DOHH2 (cell line): ENCODE results near the gene IRAK2.

ENCODE experiments used
- H3F3A ChIP-seq: fragments of 200-600 bp; sonication (generic), shearing (Covaris generic); 2 replicates; pipeline ENCODE4 v1.6.0; 2016; ENCODE audit warnings: antibody characterized with exemption, mild to moderate bottlenecking; ENCODE audit not compliant: control insufficient read depth, insufficient read depth
- H3K27ac ChIP-seq: fragments of 200-600 bp; sonication (generic); 2 replicates; pipeline ENCODE4 v1.5.1; 2014; ENCODE audit warnings: low read depth, mild to moderate bottlenecking, low read length, moderate library complexity
- H3K27me3 ChIP-seq: fragments of 200-600 bp; sonication (generic); 2 replicates; pipeline ENCODE4 v1.6.1; 2014; ENCODE audit warnings: mild to moderate bottlenecking, low read length, mixed read lengths; ENCODE audit not compliant: control insufficient read depth
- H3K36me3 ChIP-seq: fragments of 200-600 bp; sonication (generic); 2 replicates; pipeline ENCODE4 v1.6.1; 2014; ENCODE audit warnings: mild to moderate bottlenecking, low read length, moderate library complexity, mixed read lengths; ENCODE audit not compliant: control insufficient read depth
- H3K4me1 ChIP-seq: fragments of 200-600 bp; sonication (generic); 2 replicates; pipeline ENCODE4 v1.6.1; 2014; ENCODE audit warnings: mild to moderate bottlenecking, low read length, mixed read lengths; ENCODE audit not compliant: control insufficient read depth
- H3K4me2 ChIP-seq: fragments of 200-600 bp; sonication (generic); 2 replicates; pipeline ENCODE4 v1.6.0; 2014; ENCODE audit warnings: mild to moderate bottlenecking, low read length, moderate library complexity
- H3K4me3 ChIP-seq: fragments of 200-600 bp; sonication (generic); 2 replicates; pipeline ENCODE4 v1.5.1; 2014; ENCODE audit warnings: mild to moderate bottlenecking, low read length, mixed read lengths
- H3K79me2 ChIP-seq: fragments of 200-600 bp; sonication (generic); 2 replicates; pipeline ENCODE4 v1.6.1; 2014; ENCODE audit warnings: mild to moderate bottlenecking, low read length, mixed read lengths; ENCODE audit not compliant: control insufficient read depth
- H3K9me2 ChIP-seq: fragments of 200-600 bp; sonication (generic); replicated peaks from 2 replicates; pipeline ENCODE4 v1.6.1; 2014; ENCODE audit warnings: mild to moderate bottlenecking, low read length, mixed read lengths; ENCODE audit not compliant: control insufficient read depth
- H3K9me3 ChIP-seq: fragments of 200-600 bp; sonication (generic); 2 replicates; pipeline ENCODE4 v1.6.1; 2014; ENCODE audit warnings: antibody characterized with exemption, low read length, mixed read lengths; ENCODE audit not compliant: control insufficient read depth, insufficient read depth
- H4K20me1 ChIP-seq: fragments of 200-600 bp; sonication (generic); 2 replicates; pipeline ENCODE4 v1.6.0; 2014; ENCODE audit warnings: low read depth, mild to moderate bottlenecking, antibody characterized with exemption, low read length, moderate library complexity; ENCODE audit not compliant: control insufficient read depth, insufficient read depth
- EZH2phosphoT487 ChIP-seq: fragments of 200-600 bp; sonication (generic); IDR thresholded peaks from 2 replicates; pipeline ENCODE4 v1.6.1; 2017; ENCODE audit warnings: borderline replicate concordance, mild to moderate bottlenecking, antibody characterized with exemption, low read length, moderate library complexity, mixed read lengths
- TF ChIP-seq, protein P1 (sequence below): fragments of 200-600 bp; sonication (generic); IDR thresholded peaks from one replicate; pipeline ENCODE4 v1.5.1; 2014; ENCODE audit warnings: antibody characterized with exemption, mild to moderate bottlenecking, low read depth, low read length; ENCODE audit not compliant: poor library complexity, severe bottlenecking

IRAK2 gene

DNA sequence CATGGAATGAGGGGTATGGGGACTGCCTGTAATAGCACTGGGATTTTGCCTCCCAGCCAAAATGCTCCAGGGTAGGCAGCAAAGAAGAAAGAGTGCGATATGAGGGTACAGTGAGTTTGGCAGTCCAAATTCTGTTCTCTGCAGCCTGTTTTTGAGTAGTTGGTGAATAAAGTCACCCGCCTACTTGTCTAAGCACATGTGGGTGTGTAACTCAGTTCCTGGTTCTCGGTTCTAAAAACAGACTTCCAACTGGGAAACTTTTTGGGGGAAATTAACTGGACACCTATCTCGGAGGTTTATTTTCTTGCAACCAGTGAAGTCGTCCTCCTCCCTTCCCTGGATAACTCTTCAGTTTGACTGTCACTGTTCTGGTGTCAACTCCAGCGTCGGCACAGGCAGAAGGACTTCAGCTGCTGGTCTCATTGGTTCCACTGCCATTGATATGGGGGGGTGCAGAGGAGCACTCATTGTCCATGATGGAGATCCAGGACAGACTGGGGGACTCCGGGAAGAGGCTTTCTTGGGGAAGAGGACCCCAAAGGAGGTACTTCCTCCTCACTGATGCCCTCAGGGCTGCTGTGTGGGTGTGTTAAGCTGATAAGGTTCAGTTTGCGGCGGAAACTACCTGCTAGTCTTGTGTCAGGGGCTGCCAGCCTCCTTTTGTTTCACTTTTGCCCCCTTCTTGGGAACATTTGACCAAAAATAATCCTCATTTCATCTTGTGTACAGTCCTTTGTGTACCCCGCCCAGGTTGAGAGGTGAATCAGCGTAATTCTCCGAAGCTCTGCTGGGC is 114.9 kb downstream of the IRAK2 start:
- Histone ChIP-seq H3K27ac (no peak overlapping the region), H3K9me2 (no peaks in the 10 kb centered on the region), H3F3A (no peaks in the 10 kb centered on the region), H4K20me1 (peaks cover 18% of the 10 kb centered on the region; the same call in 1 of the 2 replicates), H3K4me3 (no peak overlapping the region), H3K4me2 (no peak overlapping the region), H3K4me1 (peaks cover 2% of the 10 kb centered on the region), H3K36me3 (peaks cover 87% of the 10 kb centered on the region), H3K9me3 (no peaks in the 10 kb centered on the region), H3K79me2 (peaks cover 47% of the 10 kb centered on the region), H3K27me3 (no peaks in the 10 kb centered on the region)
- TF ChIP-seq EZH2phosphoT487 = no peak
- TF ChIP-seq, protein P1, sequence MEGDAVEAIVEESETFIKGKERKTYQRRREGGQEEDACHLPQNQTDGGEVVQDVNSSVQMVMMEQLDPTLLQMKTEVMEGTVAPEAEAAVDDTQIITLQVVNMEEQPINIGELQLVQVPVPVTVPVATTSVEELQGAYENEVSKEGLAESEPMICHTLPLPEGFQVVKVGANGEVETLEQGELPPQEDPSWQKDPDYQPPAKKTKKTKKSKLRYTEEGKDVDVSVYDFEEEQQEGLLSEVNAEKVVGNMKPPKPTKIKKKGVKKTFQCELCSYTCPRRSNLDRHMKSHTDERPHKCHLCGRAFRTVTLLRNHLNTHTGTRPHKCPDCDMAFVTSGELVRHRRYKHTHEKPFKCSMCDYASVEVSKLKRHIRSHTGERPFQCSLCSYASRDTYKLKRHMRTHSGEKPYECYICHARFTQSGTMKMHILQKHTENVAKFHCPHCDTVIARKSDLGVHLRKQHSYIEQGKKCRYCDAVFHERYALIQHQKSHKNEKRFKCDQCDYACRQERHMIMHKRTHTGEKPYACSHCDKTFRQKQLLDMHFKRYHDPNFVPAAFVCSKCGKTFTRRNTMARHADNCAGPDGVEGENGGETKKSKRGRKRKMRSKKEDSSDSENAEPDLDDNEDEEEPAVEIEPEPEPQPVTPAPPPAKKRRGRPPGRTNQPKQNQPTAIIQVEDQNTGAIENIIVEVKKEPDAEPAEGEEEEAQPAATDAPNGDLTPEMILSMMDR = no peak

DNA sequence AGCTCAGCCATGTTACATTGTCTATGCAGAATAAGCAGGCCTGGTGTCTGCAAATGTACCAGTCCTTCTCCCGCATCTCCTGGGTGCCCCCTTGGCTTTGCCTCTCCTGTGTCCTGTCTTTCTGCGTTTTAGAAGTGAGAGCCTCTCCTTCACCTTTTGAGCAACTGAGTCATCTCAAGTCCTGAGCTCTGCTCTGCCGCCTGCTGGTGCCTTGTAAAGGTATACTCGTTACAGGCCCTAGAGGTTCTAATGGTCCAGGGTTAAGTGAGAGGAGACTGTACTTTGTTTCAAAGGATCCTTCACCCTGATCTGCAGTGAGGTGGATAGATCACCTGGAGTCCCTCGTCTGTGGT is 115.4 kb downstream of the IRAK2 start:
- H3K36me3 ChIP-seq = peaks cover 89% of the 10 kb centered on the region
- TF ChIP-seq EZH2phosphoT487 = no peak
- TF ChIP-seq, protein P1 = peak; percentile 36

DNA sequence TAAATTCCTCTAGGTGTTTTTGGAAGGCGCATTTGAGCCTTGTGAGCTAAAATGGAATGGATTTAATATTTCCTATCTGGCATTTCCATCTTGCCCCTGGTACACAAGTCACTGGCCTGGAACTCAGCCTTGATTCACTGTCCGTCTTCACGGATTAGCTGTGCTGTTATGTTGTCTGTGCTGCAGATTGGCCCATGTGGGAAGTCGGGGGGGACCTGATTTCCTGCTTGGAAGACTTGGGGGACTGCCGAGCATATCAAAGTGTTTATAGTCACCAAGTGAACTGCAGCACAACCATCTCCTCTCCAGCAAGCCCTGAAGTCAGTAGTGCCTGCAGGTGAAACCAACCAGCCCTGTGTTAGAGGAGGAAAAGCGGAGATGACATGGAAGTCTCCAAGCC is 115.9 kb downstream of the IRAK2 start:
- Histone ChIP-seq H3K4me2 (no peak overlapping the region), H3K27ac (no peak overlapping the region), H3K36me3 (peaks cover 87% of the 10 kb centered on the region), H4K20me1 (peaks cover 14% of the 10 kb centered on the region; the same call in 1 of the 2 replicates), H3K79me2 (peaks cover 37% of the 10 kb centered on the region), H3K9me3 (no peaks in the 10 kb centered on the region), H3F3A (peaks cover 1% of the 10 kb centered on the region), H3K27me3 (no peaks in the 10 kb centered on the region), H3K4me1 (0 out of 2 replicates have a peak, but pooled peaks cover 3% of the 10 kb centered on the region), H3K4me3 (no peak overlapping the region), H3K9me2 (no peaks in the 10 kb centered on the region)
- TF ChIP-seq, protein P1 = peak; percentile 8
- TF ChIP-seq EZH2phosphoT487 = no peak

More for the DNA sequence above, 115.4 kb downstream of the IRAK2 start:
- Histone ChIP-seq H3K27ac (no peak overlapping the region), H3K79me2 (peaks cover 42% of the 10 kb centered on the region), H3K9me2 (no peaks in the 10 kb centered on the region), H4K20me1 (peaks cover 17% of the 10 kb centered on the region; the same call in 1 of the 2 replicates), H3K4me3 (no peak overlapping the region), H3K4me2 (no peak overlapping the region), H3F3A (no peaks in the 10 kb centered on the region; the same call in 1 of the 2 replicates), H3K9me3 (no peaks in the 10 kb centered on the region), H3K27me3 (no peaks in the 10 kb centered on the region), H3K4me1 (0 out of 2 replicates have a peak, but pooled peaks cover 3% of the 10 kb centered on the region)
